HG02798 (cell line): ENCODE measurements around the gene WDR87.

Experiments used
- ATAC-seq: cut with Tn5 transposase; IDR thresholded peaks from one replicate; pipeline ENCODE4 v1.9.1; 2021; ENCODE audit warnings: mild to moderate bottlenecking; ENCODE audit not compliant: unreplicated experiment, poor library complexity

Gene WDR87

GRCh38 chr19:37905946-37906868 lies at the start of gene WDR87:
Gene WDR87, minus strand, starts transcription at chr19:37906594. Its CDS starts 8,355 bp downstream, at chr19:37898239.
- peak; percentile 9 for ATAC-seq

- no peak for ATAC-seq
These were observed 49.6 kb upstream of the WDR87 start for GRCh38 chr19:37955986-37956385.

- no peak for ATAC-seq
These were observed 48.1 kb upstream of the WDR87 start for GRCh38 chr19:37954421-37954874.

GRCh38 chr19:37953918-37954303 lies 47.5 kb upstream of the WDR87 start:
- no peak for ATAC-seq

- ATAC-seq, result no peak
These were observed 47.0 kb upstream of the WDR87 start for GRCh38 chr19:37953171-37953917.

GRCh38 chr19:37951816-37952210 lies 45.4 kb upstream of the WDR87 start:
- no peak for ATAC-seq

GRCh38 chr19:37950471-37951175 lies 44.2 kb upstream of the WDR87 start:
- no peak for ATAC-seq

GRCh38 chr19:37948362-37948761 lies 42.0 kb upstream of the WDR87 start:
- ATAC-seq, result no peak

GRCh38 chr19:37947778-37948177 lies 41.4 kb upstream of the WDR87 start:
- ATAC-seq, result no peak

- ATAC-seq, result no peak
These were observed 39.7 kb upstream of the WDR87 start for GRCh38 chr19:37946132-37946531.

GRCh38 chr19:37943480-37943879 lies 37.1 kb upstream of the WDR87 start:
- no peak for ATAC-seq

GRCh38 chr19:37942516-37942902 lies 36.1 kb upstream of the WDR87 start:
- no peak for ATAC-seq

- ATAC-seq, result no peak
These were observed 35.6 kb upstream of the WDR87 start for GRCh38 chr19:37941782-37942515.

- no peak for ATAC-seq
These were observed 32.0 kb upstream of the WDR87 start for GRCh38 chr19:37938353-37938752.

- no peak for ATAC-seq
These were observed 30.5 kb upstream of the WDR87 start for GRCh38 chr19:37936886-37937285.

- ATAC-seq, result no peak
These were observed 29.8 kb upstream of the WDR87 start for GRCh38 chr19:37936166-37936565.

- ATAC-seq, result no peak
These were observed 28.9 kb upstream of the WDR87 start for GRCh38 chr19:37935341-37935740.

- no peak for ATAC-seq
These were observed 27.6 kb upstream of the WDR87 start for GRCh38 chr19:37933937-37934358.

- no peak for ATAC-seq
These were observed 26.9 kb upstream of the WDR87 start for GRCh38 chr19:37932985-37933936.
